GM18519 (cell line): Measurements from ENCODE around the gene PRR16.

Experiments
- ATAC-seq: cut with Tn5 transposase; IDR thresholded peaks from one replicate; pipeline ENCODE4 v1.9.1; 2021; ENCODE audit warnings: mild to moderate bottlenecking, moderate library complexity; ENCODE audit not compliant: unreplicated experiment, low FRiP score

Gene PRR16

DNA sequence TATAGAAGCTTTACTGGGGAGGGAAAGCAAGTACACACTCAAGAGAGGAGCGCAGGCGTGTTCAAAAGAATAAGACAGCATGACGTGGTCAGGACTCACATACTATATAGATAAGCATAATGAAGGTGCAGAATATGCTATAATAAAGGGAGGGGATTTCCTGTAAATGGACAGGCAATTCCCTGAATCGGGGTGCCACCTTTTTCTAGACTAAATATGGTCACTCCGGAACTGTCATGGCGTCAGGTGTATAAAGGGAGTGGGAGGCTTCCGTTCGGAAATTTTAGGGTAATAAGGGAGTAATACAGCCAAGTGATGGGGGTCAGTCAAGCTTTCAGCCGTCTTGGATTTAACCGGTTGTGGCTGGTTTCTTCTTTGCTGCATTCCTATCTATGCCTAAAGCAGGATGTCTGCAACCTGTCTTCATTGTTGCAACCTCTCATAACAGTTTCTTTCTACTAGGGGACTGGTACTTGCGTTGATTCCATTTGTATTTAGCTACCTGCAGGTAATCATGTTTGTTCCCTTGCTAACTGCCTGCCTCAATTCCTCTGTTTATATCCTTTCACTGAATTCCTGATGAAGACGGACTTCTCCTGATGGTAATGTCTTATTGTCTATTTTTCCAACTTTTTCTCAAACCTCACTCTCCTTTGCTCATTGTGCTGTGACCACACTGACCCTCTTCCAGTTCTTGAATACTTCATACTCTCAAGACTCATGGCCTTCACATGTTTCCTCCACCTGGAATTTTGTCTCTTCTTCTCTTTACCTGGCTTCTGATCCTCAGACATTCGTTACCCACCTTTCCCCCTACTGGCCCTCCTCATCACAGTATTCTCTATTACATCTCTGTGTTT is 48.9 kb downstream of the PRR16 start:
- ATAC-seq = no peak

DNA sequence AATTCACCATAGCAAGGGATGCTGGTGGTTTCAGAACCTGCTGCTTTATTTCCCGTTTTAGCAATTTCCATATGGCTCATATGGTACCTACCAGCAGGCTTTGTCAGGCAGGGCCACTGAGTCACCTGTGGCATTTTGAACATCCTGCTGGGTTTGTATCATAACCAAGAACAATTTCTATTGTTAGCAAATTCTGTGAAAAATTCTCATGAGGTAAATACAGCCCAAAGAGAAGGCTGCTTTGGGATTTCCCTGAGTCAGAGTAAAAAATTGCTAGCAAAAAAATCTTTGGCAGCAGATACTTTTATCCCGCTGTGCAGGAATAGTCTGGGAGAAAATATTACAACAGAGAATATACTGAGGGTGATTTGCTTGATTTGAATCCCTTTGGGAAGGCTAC is 52.7 kb downstream of the PRR16 start:
- no peak for ATAC-seq

DNA sequence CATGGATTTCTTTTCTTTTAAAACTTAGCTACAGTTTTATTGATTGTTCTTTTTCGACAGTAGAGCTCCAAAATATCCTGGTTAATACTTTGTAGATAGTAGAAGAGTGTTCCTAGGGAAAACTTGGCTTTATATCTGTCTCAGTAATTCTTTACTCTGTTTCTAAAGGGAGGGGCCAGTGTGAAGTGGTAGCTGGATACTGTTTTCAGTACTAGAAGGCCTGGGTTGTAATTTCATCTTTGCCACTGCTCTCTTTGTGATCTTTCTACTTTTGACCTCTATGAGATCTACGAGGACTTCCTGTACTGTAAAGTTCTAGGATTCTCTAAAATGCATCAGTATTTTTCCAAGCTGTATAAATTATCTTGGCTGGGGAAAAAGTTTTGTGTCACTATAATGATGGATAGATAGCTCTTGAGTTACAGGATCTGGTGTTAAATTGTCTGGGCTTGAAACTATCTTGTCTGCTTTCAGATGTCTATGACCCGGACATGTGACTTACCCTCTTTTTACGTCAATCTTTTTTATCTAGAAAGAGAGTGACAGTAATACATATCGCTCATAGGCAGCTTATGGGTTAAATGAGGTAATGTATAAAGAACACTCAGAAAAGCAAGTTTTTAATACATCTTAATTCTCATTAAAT is 53.6 kb downstream of the PRR16 start:
- no peak for ATAC-seq

DNA sequence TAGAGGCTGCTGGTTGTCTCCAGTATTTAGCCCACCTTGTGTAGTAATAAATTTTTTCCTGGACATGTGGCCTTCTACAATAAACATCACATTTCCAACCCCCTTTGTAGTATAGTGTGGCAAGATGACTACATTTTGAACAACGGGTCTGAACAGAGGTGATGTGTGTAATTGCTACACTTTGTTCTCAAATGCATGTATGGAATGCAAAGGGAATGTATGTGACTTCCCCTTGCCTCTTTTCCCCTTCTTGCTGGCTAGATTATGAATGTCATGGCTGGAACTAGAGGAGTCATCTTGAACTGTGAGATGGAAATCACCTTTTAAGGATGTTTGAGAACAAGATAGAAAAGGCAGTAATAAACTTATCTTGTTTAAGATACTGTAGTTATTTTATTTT is 54.5 kb downstream of the PRR16 start:
- no peak for ATAC-seq

DNA sequence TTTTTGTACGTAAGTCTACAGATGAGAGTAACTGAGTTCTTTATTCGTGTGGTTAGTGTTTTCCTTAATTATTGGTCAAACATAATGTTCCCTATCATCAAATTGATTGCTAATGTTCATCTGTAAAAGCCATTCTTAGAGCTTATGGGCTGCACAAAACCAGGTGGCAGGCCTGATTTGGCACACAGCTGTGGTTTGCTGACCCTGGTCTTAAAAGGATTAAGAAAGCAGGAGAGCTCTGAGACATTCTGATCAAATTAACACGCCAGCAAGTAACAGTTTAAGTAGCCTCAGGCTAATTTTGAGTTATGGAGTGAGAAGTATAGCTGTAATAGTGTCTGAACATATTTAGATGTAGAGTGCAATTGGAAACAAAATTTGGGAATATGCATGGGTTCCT is 63.2 kb downstream of the PRR16 start:
- ATAC-seq = no peak

DNA sequence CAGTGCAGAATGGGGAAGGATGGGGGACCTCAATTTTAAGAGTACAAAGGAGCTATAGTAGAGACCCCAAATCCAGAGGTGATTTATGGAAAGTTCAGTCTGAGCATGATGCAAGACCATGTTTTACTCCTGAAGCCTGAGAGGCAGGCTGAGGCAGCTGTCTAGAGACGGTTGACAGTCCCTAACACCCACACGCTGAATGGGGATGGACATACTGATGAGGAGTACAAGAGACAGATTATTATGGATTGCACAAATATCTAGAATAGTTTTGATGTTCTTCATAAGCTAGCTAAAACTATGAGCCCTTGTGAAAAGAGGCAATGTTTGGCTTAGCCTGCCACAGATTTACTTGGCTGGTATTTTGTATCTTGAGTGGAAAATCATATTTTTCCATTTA is 64.5 kb downstream of the PRR16 start:
- no peak for ATAC-seq

DNA sequence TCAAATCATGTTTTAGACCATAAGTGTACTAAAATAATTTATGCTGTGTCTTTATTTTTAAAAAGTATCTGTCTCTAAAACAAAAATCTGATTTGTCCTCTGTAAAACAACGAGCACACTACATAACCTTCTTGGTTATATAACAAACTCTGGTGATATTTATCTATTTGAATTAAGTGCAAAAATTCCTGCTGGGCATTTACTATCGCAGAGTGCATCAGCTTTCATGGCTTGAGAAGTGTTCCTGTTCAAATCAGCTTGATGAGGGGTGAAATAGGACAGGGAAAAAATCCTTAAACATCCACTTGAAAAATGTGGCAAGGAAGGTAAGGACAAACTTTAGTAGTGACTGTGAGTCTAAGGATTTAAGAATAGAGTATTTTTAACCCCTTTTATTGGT is 65.3 kb downstream of the PRR16 start:
- no peak for ATAC-seq

DNA sequence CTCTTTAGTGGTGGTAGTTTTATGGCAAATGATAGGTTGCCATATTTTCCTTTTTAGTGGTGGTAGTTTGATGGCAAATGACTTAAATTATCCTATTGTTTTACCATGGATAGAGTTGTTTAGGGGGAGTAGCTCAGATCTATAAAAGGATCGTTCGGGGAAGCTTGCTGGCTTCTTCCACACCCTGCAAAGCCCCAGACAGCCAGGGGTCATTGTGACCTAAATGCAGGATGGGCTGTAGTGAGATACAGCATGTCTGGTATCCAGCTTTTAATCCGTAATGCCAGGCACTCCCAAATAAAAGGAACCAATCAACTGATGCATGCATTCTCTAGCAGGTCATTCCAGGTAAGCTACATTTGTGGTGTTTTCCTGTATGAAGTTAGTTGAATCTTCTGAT is 67.1 kb downstream of the PRR16 start:
- ATAC-seq = no peak

DNA sequence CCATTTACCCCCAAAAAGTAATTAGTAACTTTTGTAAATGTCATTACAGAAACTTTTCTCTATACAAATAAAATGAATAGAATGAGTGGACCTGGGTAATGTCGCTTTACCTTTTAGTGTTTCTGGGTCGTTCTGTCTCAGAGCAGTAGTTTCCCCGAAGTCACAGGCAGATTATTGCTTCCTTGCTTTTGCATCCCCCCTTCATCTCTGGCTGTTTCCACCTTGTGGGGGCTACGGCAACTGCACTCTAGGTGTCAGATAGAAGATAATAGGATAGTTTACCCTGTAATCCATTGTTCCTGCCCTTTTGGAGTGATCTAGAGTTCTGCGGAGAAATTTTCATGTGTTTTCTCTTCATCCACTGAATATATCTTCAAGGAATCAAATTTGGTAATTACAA is 68.7 kb downstream of the PRR16 start:
- ATAC-seq = no peak

DNA sequence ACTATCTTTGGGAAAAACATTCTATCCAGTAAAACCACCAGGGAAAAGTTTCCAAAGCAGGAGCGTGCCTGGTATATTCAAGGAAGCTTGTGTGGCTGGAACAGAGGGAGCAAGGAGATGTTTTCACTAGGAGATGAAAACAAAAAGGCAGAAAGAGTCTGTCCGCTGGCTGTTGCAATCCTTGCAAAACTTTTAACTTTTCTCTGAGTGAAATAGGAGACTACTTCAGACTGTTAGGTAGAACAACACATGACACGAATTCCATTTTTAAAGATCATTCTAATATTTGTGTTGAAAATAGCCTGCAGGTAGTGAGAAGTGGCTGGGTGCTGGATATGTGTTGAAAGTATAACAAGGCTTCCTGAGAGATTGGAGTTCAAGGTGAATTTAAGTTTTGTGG is 69.5 kb downstream of the PRR16 start:
- no peak for ATAC-seq

DNA sequence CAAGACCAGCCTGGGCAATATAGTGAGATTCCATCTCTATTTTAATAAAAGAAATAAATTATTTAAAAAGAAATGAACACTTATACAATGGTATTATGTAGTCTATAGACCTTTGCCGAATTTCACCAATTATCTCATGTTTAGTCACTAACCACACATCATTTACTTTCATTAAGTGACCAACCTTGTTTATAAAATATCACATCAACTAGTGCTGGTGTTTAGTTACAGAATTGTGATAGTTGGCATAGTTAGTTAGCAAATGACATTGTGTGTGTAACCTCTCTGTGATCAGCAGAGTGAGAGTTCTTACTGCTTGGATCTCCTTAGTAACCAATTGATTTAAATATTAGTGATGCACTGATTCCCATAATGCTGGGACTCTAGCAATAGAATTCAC is 71.8 kb downstream of the PRR16 start:
- no peak for ATAC-seq

DNA sequence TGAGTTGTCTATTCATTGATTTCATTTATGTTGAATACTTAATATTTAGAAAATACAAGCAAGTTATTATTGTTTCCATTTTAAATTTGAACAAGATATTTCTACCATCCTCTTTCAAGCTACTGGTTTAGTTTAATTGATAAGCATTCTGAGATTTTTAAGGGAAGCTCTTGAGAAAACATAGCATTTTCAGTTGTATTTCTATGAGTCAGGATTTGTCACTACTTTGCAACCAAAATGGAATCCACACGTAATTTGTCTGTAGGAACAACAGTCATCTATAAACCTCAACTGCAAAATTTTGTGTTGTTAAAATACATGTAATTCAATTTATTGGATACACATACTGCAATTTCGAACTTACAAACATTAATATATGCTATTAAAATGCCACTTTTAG is 74.0 kb downstream of the PRR16 start:
- no peak for ATAC-seq

DNA sequence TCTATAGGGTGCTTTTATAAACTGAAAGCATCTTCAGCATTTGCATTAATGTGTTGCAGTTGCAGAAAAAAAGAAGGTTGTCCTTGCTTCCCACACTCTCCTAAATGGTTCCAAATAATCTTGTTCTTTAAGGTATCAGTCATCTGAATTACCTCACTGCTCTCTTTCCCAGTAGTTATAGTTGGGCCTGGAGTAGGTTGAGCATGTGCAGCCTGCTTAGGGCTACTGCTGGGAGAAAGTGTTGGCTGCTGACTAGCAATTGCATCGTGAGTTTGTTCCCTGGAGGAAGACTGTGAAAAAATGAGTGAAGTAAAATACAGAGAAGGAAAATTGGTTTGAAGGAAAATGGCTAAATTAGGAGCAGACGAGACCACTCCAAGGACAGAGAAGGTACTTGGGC is 74.5 kb downstream of the PRR16 start:
- no peak for ATAC-seq

DNA sequence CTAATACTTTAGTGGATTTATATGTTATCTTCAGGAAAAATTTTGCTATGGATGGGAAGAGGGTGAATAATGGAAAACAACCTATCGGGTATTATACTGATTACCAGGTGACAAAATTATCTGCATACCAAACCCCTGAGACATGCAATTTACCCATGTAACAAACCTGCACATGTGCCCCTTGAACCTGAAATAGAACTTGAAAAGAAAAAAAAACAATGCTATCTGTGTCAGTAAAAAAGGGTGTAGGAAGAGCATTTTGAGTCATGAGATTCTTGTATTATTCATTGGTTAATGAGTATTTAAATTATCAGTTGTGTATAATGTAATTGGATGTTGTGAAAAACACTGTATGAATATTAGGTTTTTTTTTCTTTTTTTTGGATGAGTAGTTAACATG is 75.4 kb downstream of the PRR16 start:
- no peak for ATAC-seq

DNA sequence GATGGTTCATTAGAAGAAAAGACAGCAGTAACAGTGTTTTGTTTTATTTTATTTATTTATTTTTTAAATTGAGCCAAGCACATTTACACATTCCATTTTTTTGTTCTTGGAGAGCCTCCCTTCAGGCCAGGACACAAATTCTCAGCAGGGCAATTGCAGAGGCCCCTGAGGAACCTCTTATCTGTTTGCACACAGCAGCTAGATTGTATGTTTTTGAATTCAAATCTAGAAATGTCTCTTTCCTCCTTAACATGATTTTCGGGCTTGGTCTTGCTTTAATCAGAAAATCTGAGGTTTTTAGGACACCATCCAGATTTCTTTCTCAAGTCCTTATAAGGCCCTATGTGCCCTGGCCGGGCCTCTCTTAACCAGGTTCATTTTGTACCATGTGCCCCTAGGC is 76.0 kb downstream of the PRR16 start:
- ATAC-seq = no peak

DNA sequence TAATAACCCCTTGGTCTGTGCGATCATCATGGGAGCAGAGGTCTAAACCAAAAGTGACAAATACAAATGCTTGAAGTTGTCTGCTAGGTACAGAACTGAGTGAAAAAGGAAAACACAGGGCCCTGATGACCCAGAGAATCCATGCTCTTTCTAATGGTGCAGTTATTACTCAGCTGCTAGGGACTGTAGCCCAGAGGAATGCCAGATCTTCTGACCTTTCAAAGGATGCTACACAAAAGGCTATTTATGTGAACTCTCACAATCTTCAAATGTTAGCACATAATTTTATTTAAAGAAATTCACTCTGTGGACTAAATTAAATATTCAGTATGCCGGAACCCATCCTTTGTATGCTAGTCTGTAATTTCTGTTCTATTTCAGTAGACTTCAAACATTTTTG is 79.9 kb downstream of the PRR16 start:
- ATAC-seq = no peak

DNA sequence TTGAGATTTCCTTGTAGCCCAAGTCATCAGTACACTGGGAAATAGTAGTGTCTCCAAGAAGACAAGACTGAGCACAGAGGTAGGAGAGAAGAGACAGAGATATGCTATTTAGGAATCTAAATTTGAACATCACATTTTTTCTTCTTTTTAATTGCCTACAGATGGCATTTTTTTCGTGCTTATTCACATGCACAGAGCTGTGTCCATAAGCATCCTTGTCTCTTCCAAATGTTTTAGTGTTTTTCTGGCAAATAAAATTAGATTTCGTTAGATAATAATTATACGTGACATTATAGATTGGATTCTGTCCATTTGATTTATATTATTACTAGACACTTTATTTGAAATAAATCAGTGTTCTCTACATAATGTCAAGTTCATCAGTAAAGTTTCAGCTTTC is 80.9 kb downstream of the PRR16 start:
- no peak for ATAC-seq

DNA sequence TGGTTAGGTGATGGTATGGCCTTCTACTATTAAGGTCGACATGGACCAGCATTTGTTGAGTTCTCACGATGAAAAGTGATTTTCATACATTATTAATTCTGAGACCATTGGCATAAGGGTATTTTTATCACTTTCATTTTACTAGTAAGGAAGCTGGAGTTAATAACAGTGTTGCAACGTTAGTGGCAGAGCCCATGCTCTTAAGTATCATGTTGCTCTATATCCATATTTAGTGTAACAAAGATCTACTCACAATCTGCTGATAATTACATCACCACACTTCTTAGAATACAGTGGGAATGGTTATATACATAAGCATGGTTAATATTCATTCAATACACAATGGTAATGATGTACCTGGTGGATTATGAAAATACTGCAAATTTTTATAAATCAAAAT is 81.9 kb downstream of the PRR16 start:
- no peak for ATAC-seq

DNA sequence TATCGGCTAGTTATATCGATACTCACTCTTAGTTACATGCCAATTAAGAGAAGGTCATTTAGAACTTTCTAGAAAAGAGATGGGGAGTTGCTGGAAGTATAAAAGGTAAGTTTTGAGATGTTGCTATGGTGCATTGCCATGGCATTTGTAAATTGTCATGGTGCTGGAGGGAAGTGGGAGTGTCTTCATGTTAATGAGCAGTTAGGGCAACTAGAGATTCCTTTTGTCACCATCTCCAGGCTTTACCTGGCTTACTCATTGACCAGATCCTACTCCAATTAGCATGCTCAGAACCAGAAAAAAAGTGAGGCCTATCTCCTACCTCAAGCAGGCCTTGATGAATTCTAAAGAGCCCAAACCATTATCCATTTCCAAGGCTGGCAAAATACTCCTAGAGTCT is 82.8 kb downstream of the PRR16 start:
- no peak for ATAC-seq

DNA sequence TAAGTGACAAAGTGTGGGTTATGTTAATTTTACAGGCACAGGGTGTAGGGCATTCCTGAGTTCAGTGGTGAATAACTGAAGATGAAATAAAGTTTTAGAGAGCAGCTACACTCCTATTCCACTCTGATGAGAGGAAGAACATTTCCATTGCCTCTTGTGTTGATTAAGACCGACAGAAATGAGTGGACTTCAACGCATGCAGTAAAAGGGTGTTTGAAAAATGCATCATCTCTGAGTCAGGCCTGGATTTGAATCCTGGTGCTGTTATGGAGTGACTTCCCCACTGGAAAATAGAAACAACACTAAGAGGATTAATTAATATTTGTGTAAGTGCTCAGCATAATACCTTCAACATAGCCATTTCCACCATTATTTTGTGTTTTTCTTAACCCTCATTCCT is 86.3 kb downstream of the PRR16 start:
- no peak for ATAC-seq

DNA sequence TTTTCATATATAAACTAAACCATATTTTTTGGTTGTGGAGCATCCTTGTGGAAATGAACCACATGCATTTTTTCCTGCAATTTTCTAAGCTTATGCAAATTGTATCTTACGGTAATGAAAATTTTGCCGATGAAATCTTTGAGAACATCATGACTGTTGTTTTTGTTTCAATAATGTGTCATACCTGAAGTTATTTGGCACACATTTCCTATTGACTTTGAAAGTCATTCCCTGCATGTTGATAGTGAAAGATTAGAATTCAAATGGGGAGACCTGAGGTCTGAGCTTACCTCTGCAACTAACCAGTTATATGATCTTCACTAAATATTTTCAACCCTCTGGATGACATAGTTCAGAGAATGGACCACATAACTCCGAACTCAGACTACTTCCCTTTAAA is 88.5 kb downstream of the PRR16 start:
- ATAC-seq = no peak

DNA sequence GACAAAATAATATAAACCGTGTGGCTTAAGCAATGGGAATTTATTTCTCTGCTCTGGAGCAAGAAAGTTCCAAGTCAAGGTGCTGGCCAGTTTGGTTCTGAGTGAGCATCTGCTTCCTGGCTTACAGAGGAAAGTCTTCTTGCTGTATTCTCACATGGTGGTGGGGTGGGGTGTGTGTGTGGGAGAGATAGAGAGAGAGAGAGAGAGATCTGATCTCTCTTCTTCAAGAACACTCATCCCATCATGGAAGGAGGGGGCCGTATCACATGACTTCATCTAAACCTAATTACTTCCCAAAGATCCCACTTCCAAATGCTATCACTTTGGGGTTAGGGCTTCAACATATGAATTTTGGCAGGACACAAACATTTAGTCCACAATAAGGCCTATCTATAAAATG is 91.2 kb downstream of the PRR16 start:
- ATAC-seq = no peak
